Upper lobe of right lung (tissue), 1 donor: ENCODE measurements around the gene SEPTIN1. TPM values are rescaled to one million over a fixed set of nuclear protein-coding genes. Genes with fewer than 3 reads are reported as not detected.

Experiments used
- ATAC-seq: fragments of 200-7000 bp; cut with Tn5 transposase; one replicate; pipeline ENCODE4 v1.9.1; 2020; ENCODE audit warnings: mild to moderate bottlenecking, moderate library complexity
- DNase-seq: peaks from one replicate; pipeline ENCODE4 v3.0.0-alpha.2; 2020
- H3K27ac ChIP-seq: fragments of 200-600 bp; one replicate; pipeline ENCODE4 v1.8.0; 2022
- H3K27me3 ChIP-seq: fragments of 200-600 bp; one replicate; pipeline ENCODE4 v1.8.0; 2022; ENCODE audit warnings: mild to moderate bottlenecking
- H3K36me3 ChIP-seq: fragments of 200-600 bp; one replicate; pipeline ENCODE4 v1.8.0; 2022
- H3K4me1 ChIP-seq: fragments of 200-600 bp; one replicate; pipeline ENCODE4 v1.8.0; 2022
- H3K4me3 ChIP-seq: fragments of 200-600 bp; one replicate; pipeline ENCODE4 v1.8.0; 2022; ENCODE audit warnings: mild to moderate bottlenecking
- H3K9me3 ChIP-seq: fragments of 200-600 bp; one replicate; pipeline ENCODE4 v1.8.0; 2022
- CTCF ChIP-seq: fragments of 200-600 bp; IDR thresholded peaks from one replicate; pipeline ENCODE4 v1.8.0; 2022; ENCODE audit warnings: antibody characterized with exemption
- intact Hi-C: fragments of 100-400 bp; cut with DNase I; formaldehyde crosslinking; loops from one replicate; pipeline ENCODE4 v1.11.0; 2022
- total RNA-seq: library from RNA; stranded (reverse); fragmentation: NEBNext Ultra II Directional; extraction: Animal tissue kit (Norgen Biotek cat#: 25700); gene quantifications from one replicate; pipeline ENCODE4 v1.2.1, GENCODE V29; 2021
- donor health status: DM: no; HTN: yes; CAD: no; lungs with severe emphysema.

SEPTIN1 gene
- total RNA-seq, 1 donor from 2014 or later: 8.6 TPM

DNA sequence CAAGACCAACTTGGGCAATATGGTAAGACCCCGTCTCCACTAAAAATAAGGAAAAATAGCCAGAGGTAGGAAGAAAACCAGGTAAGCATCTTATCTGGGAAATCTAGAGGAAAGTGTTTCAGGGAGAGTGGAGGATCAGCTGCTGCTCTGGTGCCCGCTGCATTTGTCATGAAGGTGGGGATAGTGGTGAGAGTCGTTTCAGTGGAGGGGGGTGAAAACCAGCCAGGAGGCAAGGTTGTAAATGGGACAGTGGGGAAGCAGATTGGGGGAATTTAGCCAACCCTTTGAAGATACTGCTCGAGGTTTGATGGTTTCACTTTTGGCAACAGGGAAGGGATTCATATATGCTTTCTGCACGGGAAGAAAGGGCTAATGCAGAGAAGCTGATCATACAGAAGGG lies 38.6 kb upstream of the SEPTIN1 start:
- Histone ChIP-seq H3K4me3 (no peak overlapping the region), H3K36me3 (peaks cover 20% of the 10 kb centered on the region), H3K27me3 (no peaks in the 10 kb centered on the region), H3K27ac (no peak overlapping the region), H3K4me1 (peaks cover 10% of the 10 kb centered on the region), H3K9me3 (no peaks in the 10 kb centered on the region)
- TF ChIP-seq CTCF: no peak
- no peak for DNase-seq
- ATAC-seq: no peak
- intact Hi-C loops: no loop called here

- no peak for TF ChIP-seq CTCF
- peak overlapping the region; percentile 63 for H3K4me3 ChIP-seq
- H3K4me1 ChIP-seq: peaks cover 10% of the 10 kb centered on the region
- H3K9me3 ChIP-seq: no peaks in the 10 kb centered on the region
- no peak for ATAC-seq
- no peak for DNase-seq
- H3K27ac ChIP-seq: peak overlapping the region; percentile 82
- intact Hi-C loops: no loop called here
- no peaks in the 10 kb centered on the region for H3K27me3 ChIP-seq
- peaks cover 9% of the 10 kb centered on the region for H3K36me3 ChIP-seq
Measured at GRCh38 chr16:30418350-30419181, 36.2 kb upstream of the SEPTIN1 start.

DNA sequence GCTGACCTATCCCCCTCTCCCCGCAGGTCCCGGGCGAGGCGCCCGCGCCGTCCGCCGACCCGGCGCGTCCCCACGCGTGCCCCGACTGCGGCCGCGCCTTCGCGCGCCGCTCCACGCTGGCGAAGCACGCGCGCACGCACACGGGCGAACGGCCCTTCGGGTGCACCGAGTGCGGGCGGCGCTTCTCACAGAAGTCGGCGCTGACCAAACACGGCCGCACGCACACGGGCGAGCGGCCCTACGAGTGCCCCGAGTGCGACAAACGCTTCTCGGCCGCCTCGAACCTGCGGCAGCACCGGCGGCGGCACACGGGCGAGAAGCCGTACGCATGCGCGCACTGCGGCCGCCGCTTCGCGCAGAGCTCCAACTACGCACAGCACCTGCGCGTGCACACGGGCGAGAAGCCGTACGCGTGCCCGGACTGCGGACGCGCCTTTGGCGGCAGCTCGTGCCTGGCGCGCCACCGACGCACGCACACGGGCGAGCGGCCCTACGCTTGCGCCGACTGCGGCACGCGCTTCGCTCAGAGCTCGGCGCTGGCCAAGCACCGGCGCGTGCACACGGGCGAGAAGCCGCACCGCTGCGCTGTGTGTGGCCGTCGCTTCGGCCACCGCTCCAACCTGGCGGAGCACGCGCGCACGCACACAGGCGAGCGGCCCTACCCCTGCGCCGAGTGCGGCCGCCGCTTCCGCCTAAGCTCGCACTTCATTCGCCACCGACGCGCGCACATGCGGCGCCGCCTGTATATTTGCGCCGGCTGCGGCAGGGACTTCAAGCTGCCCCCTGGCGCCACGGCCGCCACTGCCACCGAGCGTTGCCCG lies 35.4 kb upstream of the SEPTIN1 start:
- peaks cover 10% of the 10 kb centered on the region for H3K4me1 ChIP-seq
- peak overlapping the region; percentile 63 for H3K4me3 ChIP-seq
- no peaks in the 10 kb centered on the region for H3K27me3 ChIP-seq
- no peaks in the 10 kb centered on the region for H3K9me3 ChIP-seq
- peak; percentile 32 for TF ChIP-seq CTCF
- ATAC-seq (peak; percentile 98), DNase-seq (peak; percentile 95)
- peaks cover under 1% of the 10 kb centered on the region for H3K36me3 ChIP-seq
- H3K27ac ChIP-seq: peak overlapping the region; percentile 82
- intact Hi-C loops: no loop called here

DNA sequence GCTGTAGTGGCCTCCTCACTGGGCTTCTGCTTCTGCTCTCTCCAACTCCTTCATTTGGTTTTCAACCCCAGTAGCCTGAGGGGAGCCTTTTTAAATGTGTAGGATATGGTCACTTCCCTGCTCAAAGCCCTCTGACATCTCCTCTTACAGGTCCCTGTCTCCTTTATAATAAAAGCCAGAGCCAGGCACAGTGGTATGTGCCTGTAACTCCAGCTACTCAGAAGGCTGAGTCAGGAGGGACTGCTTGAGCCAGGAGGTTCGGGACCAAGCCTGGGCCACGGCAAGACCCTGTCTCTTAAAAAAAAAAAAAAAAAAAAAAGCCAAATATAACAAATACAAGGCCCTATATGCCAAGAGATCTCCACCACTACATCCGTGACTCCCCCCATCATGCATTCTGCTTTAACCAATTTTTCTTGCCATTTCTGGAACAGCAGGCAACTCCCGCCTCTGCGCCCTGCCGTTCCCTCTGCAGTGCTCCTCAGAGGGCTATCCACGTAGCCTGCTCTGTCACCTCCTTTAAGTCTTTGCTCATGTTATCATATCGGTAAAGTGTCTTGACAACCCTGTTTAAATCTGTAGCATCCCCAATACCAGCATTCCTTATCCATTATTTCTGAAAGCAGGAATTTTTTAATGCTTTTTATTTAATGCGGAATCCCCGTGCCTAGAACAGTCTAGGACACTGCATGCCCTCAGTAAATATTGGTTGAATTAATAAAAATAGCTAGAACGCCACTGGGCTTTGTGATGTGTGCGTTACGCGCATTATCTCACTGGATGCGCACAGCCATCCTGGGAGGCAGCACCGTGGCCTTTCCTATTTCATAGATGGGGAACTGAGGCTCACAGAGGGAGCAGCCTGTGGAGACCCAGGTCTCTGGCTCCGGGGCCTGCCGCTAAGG lies 34.5 kb upstream of the SEPTIN1 start:
- H3K9me3 ChIP-seq: no peaks in the 10 kb centered on the region
- H3K4me1 ChIP-seq: peaks cover 10% of the 10 kb centered on the region
- peak overlapping the region; percentile 82 for H3K27ac ChIP-seq
- TF ChIP-seq CTCF: no peak
- peaks cover 4% of the 10 kb centered on the region for H3K36me3 ChIP-seq
- intact Hi-C loops: no loop called here
- peak overlapping the region; percentile 63 for H3K4me3 ChIP-seq
- no peak for ATAC-seq
- no peak for DNase-seq
- no peaks in the 10 kb centered on the region for H3K27me3 ChIP-seq

DNA sequence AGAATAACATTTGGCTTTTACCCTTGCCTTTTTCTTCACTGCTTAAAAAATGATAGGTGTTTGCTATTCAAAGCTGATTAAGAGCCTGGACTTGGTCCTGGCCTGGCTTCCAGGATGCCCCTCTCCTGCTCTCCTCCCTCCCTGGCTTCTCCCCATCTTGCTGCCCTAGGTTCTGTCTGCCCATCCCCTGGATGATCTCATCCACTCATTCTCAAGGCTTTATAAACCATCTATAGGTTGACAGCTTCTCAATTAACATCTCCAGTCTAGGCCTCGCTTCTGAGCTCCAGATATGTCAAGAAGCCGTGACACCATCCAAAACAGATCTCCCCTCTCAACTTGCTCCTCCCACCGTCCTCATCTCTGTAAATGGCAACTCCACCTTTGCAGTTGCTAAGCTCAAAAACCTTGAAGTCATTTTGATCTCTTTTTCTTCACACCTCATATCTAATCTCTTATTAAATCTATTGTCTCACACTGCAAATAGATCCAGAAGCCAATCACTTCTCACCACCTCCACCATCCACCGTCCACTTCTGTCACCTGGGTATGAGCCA lies 33.8 kb upstream of the SEPTIN1 start:
- no peaks in the 10 kb centered on the region for H3K27me3 ChIP-seq
- no peak for ATAC-seq
- no peak overlapping the region for H3K4me3 ChIP-seq
- H3K4me1 ChIP-seq: peaks cover 10% of the 10 kb centered on the region
- intact Hi-C loops: no loop called here
- no peaks in the 10 kb centered on the region for H3K9me3 ChIP-seq
- no peak overlapping the region for H3K27ac ChIP-seq
- no peak for TF ChIP-seq CTCF
- H3K36me3 ChIP-seq: peaks cover 4% of the 10 kb centered on the region
- no peak for DNase-seq
